PC-9 (cell line): ENCODE data around the gene ARHGEF26.

Source experiments
- EZH2 ChIP-seq: fragments of 200-600 bp; sonication (generic); IDR thresholded peaks from 2 replicates; pipeline ENCODE4 v1.8.0; 2017; ENCODE audit warnings: antibody characterized with exemption, low read depth
- TF ChIP-seq, protein P1 (sequence below): fragments of 200-600 bp; sonication (generic); conservative IDR thresholded peaks from 2 replicates; pipeline ENCODE4 v1.6.1; 2017; ENCODE audit warnings: mixed run types, antibody characterized with exemption, mild to moderate bottlenecking, moderate library complexity

- TF ChIP-seq, protein P1, sequence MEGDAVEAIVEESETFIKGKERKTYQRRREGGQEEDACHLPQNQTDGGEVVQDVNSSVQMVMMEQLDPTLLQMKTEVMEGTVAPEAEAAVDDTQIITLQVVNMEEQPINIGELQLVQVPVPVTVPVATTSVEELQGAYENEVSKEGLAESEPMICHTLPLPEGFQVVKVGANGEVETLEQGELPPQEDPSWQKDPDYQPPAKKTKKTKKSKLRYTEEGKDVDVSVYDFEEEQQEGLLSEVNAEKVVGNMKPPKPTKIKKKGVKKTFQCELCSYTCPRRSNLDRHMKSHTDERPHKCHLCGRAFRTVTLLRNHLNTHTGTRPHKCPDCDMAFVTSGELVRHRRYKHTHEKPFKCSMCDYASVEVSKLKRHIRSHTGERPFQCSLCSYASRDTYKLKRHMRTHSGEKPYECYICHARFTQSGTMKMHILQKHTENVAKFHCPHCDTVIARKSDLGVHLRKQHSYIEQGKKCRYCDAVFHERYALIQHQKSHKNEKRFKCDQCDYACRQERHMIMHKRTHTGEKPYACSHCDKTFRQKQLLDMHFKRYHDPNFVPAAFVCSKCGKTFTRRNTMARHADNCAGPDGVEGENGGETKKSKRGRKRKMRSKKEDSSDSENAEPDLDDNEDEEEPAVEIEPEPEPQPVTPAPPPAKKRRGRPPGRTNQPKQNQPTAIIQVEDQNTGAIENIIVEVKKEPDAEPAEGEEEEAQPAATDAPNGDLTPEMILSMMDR, result no peak
- TF ChIP-seq EZH2, result no peak
These were observed 114.1 kb downstream of the ARHGEF26 start for GRCh38 chr3:154235330-154235729.
